ENCODE measurements around the gene INTS3. TPM values are rescaled to one million over a fixed set of nuclear protein-coding genes. Genes with fewer than 3 reads are reported as not detected.
A peak's percentile ranks its signal among the peaks of the same experiment; 100 is the strongest.
"Not testable (repeated sequence)": the region's sequence is repeated elsewhere in the genome, so short reads cannot be mapped to it uniquely, and the experiment has no call there.

INTS3 gene
- total RNA-seq, 1 donor from 2014 or later: 33.2 TPM

DNA sequence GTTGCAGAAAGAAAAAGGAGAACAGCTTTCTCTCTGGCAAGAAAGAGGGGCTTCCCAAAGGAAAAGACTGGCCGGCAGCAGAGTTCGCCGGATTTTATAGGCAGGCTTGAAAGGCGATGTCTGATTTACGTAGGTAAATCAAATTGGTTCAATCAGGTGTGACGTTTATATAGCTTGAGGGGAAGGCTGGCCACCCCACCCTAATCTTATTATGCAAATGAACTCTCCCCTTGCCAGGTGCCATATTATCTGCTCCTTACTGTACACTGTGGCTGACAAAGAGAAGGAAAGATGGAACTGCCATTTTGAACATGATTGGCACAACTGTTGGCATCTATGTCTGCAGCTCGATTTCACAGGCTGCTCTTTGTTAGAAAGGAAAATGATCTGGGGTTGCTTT, 16.8 kb upstream of the INTS3 start:
- DNase-seq: no peak

DNA sequence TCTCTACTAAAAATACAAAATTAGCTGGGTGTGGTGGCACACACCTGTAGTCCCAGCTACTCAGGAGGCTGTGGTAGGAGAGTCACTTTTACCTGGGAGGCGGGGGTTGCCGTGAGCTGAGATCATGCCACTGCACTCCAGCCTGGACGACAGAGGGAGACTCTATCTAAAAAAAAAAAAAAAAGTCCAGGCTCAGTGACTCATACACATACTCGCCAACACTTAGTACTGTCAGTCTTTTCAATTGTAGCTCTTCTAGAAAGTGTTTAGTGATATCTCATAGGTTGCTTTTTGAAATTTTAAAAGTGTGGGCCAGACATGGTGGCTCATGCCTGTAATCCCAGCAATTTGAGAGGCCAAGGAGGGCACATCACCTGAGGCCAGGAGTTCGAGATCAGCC, 11.6 kb upstream of the INTS3 start:
- DNase-seq: not testable (repeated sequence)

DNA sequence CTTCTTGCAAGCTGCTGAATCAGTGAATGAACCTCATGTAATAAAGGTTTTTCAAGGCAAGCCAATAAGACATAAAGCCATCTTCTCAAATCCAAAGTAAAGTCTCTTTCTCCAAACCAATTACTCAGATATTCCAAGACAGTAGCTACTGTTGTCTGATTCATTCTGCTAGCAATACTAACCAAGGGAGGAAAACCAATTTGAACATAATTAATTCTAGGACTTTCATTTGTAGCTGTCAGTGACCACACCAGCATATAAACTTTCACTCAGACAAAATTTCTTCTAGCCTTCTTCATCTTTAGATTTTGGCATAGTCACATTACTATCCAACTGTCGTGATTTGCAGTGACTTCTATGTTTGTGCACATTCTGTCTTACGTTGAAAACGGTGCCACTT, 10.5 kb upstream of the INTS3 start:
- no peak for DNase-seq

DNA sequence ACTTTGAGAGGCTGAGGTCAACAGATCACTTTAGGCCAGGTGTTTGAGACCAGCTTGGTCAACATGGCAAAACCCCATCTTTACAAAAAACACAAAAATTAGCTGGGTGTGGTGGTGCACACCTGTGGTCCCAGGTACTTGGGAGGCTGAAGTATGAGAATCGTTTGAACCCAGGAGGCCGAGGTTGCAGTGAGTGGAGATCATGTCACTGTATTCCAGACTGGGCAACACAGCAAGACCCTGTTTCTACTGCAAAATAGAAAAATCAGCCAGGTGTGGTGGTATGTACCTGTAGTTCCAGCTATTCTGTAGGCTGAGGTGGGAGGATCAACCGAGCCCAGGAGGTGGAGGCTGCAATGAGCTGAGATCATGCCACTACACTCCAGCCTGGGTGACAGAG, 4.2 kb upstream of the INTS3 start:
- DNase-seq: no peak

DNA sequence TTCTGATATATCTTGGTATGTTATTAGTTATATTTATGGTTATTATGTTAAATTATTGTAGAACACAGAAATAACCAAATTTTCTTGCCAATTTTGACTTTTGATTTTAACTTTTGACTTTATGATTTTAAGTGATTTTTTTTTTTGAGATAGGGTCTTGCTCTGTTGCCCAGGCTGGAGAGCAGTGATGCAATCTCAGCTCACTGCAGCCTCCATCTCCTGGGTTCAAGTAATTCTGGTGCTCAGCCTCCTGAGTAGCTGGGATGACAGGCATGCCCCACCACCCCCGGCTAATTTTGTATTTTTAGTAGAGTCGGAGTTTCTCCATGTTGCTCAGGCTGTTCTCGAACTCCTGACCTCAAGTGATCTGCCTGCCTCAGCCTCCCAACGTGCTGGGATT, 3.2 kb upstream of the INTS3 start:
- not testable (repeated sequence) for DNase-seq

DNA sequence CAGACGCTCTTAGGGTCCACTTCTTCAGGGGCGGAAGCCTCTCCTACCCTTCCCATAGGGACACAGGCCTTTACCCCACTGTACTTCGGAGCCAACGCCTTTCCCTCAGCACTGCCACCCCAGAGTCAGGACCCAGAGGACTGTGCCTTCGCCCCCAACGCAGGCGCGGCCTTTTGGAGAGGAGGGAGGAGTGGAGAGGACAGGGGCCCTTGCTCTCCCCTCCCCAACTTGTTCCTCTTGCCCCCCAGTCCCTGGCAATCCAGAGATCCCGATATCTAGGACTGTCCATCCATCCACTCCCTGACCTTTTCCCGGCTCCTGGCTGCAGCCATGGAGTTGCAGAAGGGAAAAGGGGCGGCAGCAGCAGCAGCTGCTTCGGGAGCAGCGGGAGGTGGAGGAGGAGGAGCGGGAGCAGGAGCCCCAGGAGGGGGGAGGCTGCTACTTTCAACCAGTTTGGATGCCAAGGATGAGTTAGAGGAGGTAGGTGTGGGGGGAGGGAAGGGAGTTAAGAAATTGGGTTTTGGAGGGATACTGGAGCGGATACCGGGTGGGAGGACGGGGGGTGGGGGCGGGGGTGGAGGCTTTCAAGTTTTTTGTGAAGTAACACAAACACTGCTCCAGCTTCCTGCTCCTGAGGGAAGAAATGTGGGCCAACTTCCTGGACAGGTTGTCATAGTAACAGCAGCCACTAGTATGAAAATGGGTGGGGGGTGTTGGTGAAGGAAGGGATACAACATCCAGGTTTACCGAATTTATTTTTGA, 636 bp downstream of the INTS3 start:
- peak; percentile 9 for DNase-seq

DNA sequence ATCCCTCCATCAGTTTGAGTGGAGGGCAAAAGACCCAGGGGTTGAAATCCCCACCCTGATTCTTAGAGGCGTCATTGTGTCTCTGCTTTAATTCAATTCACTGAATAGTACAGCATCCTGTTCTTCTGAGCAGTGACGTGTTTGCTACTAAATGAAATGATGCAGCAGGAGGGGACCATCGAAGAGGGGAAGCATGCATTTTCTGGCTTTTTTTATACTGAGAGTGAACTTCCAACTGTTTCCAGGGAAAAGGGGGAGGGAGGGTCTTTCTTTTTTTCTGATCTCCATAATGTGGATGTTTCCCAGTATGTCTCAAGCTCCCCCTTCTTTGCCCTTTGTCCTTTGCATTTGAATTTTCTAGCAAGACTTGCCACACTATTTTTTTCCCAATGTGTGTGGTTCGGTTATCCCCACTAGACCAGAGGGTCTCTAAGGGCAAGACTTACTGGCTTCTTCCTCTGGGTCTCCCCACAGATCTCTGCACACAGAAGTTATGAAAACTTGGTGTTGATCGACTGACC, 2.7 kb downstream of the INTS3 start:
- DNase-seq: no peak

DNA sequence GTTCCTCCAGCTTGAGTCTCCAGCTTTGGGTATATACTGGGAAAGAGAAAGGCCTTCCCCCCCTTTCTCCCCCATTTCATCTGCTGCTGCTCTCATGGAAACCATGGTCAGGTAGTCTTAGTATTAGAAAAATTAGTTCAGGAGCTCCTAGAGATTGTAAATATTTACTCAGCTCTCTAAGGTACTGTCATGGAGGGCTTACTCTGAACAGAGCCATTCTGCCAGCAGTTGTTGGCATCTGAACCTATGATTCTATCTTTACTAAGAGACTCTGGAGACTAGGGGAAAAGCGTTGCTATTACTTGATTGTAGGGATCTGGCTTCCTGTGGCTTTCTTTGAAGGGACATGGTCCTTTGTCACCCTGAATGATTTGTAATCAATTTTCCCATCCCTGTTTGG, 6.1 kb downstream of the INTS3 start:
- DNase-seq: no peak

DNA sequence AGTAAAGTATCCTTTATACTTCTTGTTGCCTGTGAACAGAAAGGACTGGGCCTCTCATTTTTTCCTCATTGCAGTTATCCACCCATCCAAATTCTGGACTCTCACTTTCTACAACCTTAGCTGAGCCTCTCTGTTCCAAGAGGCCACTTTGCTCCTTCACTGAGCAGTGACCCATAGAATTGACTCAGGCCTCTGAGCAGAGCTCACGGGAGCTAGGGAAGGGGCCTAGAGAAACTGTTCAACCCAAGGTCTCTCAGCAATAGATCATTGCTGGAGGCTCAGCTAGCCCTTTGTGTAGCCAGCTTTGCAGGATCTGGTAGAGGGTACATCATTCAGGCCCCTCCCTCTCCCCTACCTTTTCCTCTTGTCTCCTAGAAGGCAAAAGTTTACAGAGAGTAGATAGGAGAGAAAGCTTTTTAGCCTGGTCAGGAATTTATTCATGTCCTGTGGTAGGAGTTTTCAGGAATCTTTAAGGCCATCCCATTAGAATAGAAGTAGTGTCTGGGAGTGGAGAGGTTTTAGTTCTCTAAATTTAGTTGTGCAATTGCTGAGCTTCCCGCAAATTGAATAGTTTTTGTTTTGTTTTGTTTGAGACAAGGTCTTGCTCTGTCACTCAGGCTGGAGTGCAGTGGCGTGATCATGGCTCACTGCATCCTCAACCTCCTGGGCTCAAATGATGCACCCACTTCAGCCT, 6.7 kb downstream of the INTS3 start:
- DNase-seq: no peak

DNA sequence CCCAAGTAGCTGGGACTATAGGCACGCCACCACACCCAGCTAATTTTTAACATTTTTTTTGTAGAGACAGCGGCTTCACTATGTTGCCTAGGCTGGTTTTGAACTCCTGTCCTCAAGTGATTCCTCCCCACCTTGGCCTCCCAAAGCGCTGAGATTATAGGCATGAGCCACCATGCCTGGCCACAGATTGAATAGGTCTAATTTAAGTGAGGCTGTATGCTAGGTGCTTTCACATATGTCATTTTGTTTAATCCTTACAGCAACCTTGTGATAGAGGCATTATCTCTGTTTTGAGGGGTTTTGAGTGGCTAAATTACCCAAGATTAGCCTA, 7.2 kb downstream of the INTS3 start:
- no peak for DNase-seq

DNA sequence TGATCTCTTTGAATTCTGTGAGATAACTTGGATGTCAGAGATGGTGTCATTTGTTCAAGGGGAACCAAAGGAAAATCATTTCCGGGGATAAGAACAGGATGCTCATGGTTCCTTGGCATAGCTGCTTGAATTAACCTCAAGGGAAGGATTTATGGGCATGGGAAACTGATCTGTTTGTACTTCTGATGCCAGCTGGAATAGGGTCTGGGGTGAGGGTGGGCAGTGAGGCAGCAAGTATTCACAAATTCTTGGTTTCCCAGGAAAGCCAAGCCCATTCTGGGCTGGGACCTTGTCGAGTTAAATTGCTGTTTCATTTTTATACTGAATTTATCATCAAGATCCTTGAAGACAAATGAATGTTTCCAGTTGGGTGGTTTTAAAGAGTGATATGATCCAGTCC, 14.1 kb downstream of the INTS3 start:
- no peak for DNase-seq

DNA sequence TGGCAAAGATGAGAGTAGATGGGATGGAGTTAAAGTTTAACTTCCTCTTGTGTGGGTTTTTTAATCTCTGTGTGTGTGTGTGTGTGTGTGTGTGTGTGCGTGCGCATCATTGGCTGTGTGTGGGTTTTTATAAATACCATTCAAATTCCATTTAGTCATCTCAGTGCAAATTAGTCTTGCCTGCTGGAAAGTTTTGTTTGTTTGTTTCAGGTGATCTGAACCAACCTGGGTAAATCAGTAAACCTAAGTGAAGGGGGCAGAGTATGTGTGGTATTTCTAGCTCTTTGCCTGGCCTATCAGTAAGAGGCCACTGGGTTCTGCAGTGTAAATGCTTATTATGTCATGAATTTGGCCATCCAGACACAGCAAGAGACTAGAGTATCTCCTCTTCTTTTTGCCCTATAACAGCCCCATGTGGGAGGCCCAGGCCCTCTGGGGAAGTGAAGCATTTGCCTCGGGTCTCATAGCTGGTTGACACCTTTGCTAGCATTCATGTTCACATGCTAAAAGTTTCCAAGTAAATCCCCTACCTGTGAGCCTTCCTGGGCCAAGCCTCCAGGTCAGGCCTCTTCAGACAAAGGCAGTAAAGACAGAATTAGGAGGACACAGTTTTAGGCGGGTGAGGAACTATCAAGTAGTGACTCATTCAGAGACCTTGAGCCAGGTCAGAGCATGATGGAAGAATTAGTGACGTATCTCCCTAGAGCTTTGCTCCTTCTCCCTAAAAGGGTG, 14.7 kb downstream of the INTS3 start:
- DNase-seq: no peak

DNA sequence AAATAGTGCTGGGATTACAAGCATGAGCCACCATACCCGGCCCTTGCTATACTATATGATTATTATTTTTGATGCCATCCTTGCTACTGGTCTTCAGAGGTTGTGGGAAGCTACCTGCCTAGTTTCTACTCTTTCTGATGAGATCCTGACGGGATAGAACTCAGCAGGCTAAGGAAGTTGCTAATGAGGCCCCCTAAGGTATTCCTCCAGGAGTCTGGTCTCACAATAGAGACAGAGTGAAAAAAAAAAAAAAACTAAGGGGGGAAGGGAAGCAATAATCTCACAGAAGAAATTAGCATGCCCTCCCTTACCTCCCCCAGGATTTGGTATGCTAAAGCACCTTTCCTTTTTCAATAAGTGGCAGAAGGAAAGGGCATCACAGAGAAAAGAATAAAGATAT, 17.6 kb downstream of the INTS3 start:
- no peak for DNase-seq

DNA sequence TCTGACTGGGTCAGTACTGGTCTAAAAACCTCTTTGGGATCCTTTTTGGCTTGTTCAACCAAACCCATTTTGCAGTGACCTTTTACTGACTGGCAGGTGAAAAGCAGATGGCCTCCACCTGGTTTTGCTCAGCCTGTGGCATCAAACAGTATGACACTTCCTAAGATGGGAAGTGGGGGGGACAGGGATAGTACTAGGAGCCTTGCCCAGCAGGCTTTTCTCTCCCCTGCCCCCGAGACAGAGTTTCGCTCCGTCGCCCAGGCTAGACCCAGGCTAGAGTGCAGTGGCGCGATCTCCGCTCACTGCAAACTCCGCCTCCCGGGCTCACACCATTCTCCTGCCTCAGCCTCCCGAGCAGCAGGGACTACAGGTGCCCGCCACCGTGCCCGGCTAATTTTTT, 18.3 kb downstream of the INTS3 start:
- no peak for DNase-seq

DNA sequence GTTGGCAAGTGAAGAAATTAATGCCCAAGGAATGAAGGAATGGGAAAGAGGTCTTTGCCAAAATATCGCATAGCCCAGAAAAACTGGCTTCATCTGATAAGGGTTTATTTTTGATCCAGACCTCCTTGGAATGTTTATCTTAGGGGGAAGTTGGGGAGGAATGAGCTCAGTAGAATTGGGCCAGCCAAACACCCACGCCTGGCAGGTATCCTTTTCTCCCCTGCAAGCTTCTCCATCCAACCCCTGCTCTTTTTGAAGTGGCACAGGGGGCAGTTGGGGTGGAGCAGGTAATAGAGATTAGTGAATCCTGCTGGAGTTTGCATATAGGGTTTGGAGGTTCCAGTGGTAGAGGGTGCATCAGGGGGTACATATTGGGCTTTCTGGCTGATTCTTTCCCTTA, 21.1 kb downstream of the INTS3 start:
- DNase-seq: no peak

DNA sequence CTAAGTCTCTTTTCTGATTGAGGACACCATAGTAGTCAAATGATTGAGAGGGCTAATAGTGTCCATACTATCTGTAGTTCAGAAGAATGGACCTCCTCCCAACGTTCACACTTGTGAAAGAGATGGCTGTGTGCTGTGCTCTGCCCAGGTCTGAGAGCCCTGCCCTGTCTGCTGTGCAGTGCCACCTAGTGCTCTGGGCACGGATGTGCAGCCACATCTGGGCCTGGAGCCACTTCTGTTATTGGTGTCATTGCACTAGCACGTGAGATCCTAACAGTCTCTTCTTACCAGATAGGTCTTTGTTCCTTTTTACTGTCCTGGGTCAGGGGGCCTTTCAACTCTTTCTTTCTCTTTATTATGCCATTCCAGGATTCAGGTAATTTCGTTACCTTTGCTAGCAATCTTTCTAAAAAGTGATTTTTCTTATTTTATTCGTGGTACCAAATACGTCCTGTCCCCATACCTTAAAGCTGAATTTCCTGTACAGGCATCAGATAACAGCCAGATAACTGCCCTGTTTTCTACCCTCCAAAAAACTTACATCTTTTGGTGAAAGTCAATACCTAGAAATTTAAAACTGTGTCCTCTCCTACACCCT, 21.7 kb downstream of the INTS3 start:
- DNase-seq: peak; percentile 60

DNA sequence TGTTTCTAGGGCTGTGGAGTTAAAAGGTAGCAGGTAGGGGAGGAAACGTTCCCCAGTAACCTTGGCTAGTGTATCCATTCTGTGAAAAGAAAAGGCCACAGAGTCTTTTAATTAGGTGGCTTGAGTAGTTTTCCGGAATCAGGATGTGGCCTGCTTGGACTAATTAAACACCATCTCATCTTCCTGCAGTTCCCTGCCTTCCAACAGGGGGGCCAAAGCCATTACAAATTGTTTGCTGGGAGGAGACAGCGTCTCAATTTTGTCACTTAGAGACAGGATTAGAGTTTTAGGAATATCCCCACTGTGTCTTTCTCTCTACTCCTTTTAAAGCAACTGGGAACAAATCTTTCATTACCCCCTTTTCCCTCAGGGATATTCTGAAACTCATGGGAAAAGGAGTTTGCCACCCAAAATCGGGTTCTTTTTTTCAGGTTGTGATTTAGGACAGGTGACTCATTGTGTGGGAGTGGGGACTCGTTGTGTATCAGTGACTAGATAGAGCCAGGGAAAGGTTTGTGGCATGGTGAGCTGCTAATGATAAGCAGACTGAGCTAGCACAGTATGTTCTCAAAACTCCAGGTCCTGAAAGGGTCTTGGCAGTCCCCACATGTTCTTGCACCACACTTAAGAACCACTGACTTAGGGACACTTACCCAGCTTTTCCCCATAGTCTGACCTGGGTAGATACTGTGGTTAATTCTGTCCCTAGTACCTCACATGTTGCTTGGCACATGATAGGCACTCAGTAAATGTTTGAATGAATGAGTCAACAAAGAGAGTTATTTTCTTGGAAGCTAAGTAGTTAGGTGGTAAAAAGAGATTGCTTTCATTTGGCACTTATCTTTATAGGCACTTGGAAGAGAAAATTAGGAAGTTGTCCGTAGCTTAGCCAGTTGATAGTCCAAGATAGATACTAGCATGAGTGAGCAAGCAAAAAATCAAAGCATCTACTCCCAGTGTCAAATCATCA, 22.5 kb downstream of the INTS3 start:
- no peak for DNase-seq

DNA sequence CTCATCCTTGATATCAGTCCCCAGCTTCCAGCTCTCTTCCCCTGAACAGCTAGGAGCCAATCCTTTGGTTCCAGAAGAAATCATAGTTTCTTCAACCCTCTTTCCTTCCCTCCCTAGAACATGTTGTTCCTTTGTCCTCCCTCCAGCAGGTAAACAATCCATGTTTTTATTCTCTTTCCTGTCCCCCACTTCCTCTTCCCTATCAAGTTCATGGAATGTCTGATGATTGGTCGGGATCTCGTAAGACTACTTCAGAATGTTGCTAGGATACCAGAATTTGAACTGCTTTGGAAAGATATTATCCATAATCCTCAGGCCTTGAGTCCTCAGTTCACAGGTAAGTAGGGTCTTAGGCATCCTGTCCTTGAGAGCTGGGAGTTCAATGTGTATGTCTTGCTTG, 24.2 kb downstream of the INTS3 start:
- DNase-seq: no peak

DNA sequence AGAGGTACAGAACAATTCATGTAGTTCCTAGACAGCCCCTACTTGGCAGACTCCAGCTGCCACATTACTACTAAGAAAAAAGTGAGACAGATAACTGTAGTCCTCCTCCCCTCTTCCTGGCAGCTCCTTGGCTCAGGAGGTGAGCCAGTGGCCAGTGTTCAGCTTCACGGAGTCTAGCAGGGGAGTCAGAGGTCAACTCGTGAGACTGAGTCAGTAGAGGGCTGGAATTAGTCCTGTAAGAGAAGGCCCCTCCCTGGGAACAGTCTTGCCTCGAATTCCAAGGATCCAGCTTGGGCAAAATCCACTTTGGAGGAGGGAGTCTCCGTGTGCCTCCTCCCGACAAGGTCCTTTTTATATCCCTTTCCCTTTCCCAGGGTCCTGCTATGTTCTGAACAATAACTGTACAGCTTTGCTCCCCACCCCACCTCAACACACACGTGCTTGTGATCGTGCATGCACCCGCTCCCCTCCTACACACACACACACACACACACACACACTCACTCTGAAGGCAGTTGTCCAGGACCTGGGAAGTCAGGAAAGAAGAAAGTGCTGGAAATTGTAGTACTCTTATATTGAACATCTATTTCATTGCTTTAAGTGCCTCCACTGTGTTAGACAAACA, 24.8 kb downstream of the INTS3 start:
- DNase-seq: no peak

DNA sequence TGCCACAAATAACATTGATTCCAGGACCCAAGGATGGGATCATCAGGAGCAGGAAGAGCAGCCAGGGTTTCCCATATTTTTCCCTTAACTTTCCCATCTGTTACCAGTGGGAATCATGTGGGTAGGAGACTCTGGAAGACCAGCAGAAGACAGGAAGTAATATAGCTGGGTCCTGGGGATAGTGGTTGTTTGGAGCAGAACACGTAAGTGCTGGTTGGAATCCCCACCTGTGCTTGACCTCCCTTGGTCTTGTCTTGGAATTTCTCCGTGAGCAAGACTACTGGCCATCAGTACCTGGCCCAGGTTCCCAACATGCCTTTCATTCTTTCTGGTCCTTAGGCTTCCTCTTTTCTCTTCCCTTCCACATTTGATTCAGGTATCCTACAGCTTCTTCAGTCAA, 26.4 kb downstream of the INTS3 start:
- DNase-seq: no peak

DNA sequence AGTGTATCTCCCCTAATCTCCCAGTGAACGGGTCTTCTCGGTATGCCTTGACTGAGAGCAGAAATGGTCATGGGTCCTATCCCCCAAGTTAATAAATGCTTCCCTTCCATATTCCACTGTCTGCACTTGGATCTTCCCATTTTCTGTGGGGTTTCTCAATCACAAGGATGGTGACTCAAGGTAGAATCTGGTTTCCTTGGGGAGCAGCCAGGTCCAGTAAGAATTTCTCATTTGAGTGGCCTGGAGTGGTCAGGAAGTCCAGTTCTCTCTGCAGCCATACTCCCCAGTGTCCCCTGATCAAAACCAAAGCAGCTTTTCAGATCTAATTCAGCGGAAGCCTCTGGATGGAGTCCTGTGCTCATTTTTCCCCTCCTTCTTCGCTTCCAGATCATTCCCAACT, 32.6 kb downstream of the INTS3 start:
- no peak for DNase-seq
